IMR-90 (cell line): ENCODE measurements around the gene IL15RA. TPM values are rescaled to one million over a fixed set of nuclear protein-coding genes. Genes with fewer than 3 reads are reported as not detected.

Source experiments
- ATAC-seq: fragments of 200-7000 bp; cut with Tn5 transposase; 2 replicates; pipeline ENCODE4 v1.9.1; 2020; ENCODE audit warnings: low read depth, mild to moderate bottlenecking, moderate library complexity
- BruUV-seq: library from RNA; stranded (reverse); fragments of 400-500 nt; replicated peaks from 2 replicates; lab custom pipeline; 2021; lab: Mats Ljungman, UMichigan
- CTCF ChIA-PET: fragments of 300-600 bp; formaldehyde crosslinking; extraction: SDS; loops from one replicate; lab custom pipeline; 2021; ENCODE audit warnings: antibody characterized with exemption; lab: Yijun Ruan, JAX
- POLR2A ChIA-PET: fragments of 300-600 bp; sonication (Branson Sonifier 250); formaldehyde crosslinking; loops from one replicate; lab custom pipeline; 2022; ENCODE audit warnings: antibody characterized with exemption; ENCODE audit not compliant: unreplicated experiment; lab: Charles Lee
- DNase-seq: peaks from one replicate; pipeline ENCODE4 v3.0.0; 2013
- H2AFZ ChIP-seq: replicated peaks from 2 replicates; pipeline ENCODE3; 2013; ENCODE audit warnings: low read length, mild to moderate bottlenecking; ENCODE audit not compliant: poor library complexity
- H2AK5ac ChIP-seq: 2 replicates; pipeline ENCODE4 v1.6.1; 2013; ENCODE audit warnings: low read depth, low read length, inconsistent platforms
- H2AK9ac ChIP-seq: replicated peaks from 2 replicates; pipeline ENCODE3; 2013; ENCODE audit warnings: mild to moderate bottlenecking, low read depth, low read length, moderate library complexity; ENCODE audit not compliant: poor library complexity
- H2BK120ac ChIP-seq: 2 replicates; pipeline ENCODE4 v1.6.1; 2013; ENCODE audit warnings: low read depth, low read length, inconsistent platforms
- H2BK15ac ChIP-seq: 3 replicates; pipeline ENCODE4 v1.6.1; 2013; ENCODE audit warnings: low read depth, low read length, inconsistent platforms
- H2BK20ac ChIP-seq: 2 replicates; pipeline ENCODE4 v1.6.1; 2013; ENCODE audit warnings: low read depth, mild to moderate bottlenecking, inconsistent platforms, low read length, moderate library complexity
- H2BK5ac ChIP-seq: 2 replicates; pipeline ENCODE4 v1.6.1; 2013; ENCODE audit warnings: mild to moderate bottlenecking, low read depth, low read length, inconsistent platforms; ENCODE audit not compliant: poor library complexity, severe bottlenecking
- H3K14ac ChIP-seq: replicated peaks from 2 replicates; pipeline ENCODE4 v1.6.1; 2013; ENCODE audit warnings: low read depth, low read length, inconsistent platforms
- H3K18ac ChIP-seq: 2 replicates; pipeline ENCODE4 v1.6.1; 2013; ENCODE audit warnings: low read depth, low read length, control low read depth
- H3K23ac ChIP-seq: 2 replicates; pipeline ENCODE4 v1.6.1; 2013; ENCODE audit warnings: low read depth, low read length, inconsistent platforms
- H3K27ac ChIP-seq: 2 replicates; pipeline ENCODE4 v1.5.1; 2013; ENCODE audit warnings: mild to moderate bottlenecking, control low read depth, low read length; ENCODE audit not compliant: insufficient read depth
- H3K27me3 ChIP-seq: 2 replicates; pipeline ENCODE4 v1.6.1; 2013; ENCODE audit warnings: low read length; ENCODE audit not compliant: control insufficient read depth, insufficient read depth
- H3K36me3 ChIP-seq: 2 replicates; pipeline ENCODE4 v1.6.1; 2013; ENCODE audit warnings: low read length, mixed read lengths; ENCODE audit not compliant: control insufficient read depth, insufficient read depth
- H3K4ac ChIP-seq: 2 replicates; pipeline ENCODE4 v1.6.1; 2013; ENCODE audit warnings: low read depth, low read length, inconsistent platforms
- H3K4me1 ChIP-seq: 2 replicates; pipeline ENCODE4 v1.6.1; 2013; ENCODE audit warnings: low read length, mixed read lengths; ENCODE audit not compliant: control insufficient read depth, insufficient read depth
- H3K4me2 ChIP-seq: 2 replicates; pipeline ENCODE4 v1.6.1; 2013; ENCODE audit warnings: low read depth, mild to moderate bottlenecking, control low read depth, low read length, moderate library complexity
- H3K4me3 ChIP-seq: 2 replicates; pipeline ENCODE4 v1.5.1; 2013; ENCODE audit warnings: low read depth, mild to moderate bottlenecking, control low read depth, low read length, moderate library complexity; ENCODE audit not compliant: insufficient read depth
- H3K56ac ChIP-seq: 2 replicates; pipeline ENCODE4 v1.6.1; 2013; ENCODE audit warnings: low read length, inconsistent platforms; ENCODE audit not compliant: insufficient read depth; ENCODE audit errors: extremely low read depth
- H3K79me1 ChIP-seq, 2 experiments: 2 replicates each; pipeline ENCODE4 v1.6.1; 2013; ENCODE audit warnings: low read length in 2 of 2, inconsistent platforms in 1 of 2, low read depth in 1 of 2
- H3K9ac ChIP-seq: 2 replicates; pipeline ENCODE4 v1.6.1; 2013; ENCODE audit warnings: low read depth, low read length, control low read depth
- H3K9me1 ChIP-seq: 2 replicates; pipeline ENCODE4 v1.6.1; 2013; ENCODE audit warnings: low read length, inconsistent platforms; ENCODE audit not compliant: insufficient read depth
- H3K9me3 ChIP-seq: 2 replicates; pipeline ENCODE4 v1.6.1; 2013; ENCODE audit warnings: low read length; ENCODE audit not compliant: control insufficient read depth, insufficient read depth
- H4K20me1 ChIP-seq: 2 replicates; pipeline ENCODE4 v1.6.1; 2013; ENCODE audit warnings: low read length, inconsistent platforms; ENCODE audit not compliant: insufficient read depth
- H4K5ac ChIP-seq: 2 replicates; pipeline ENCODE4 v1.6.1; 2013; ENCODE audit warnings: mild to moderate bottlenecking, low read depth, low read length, control low read depth
- H4K8ac ChIP-seq, 2 experiments: 2 replicates each; pipeline ENCODE4 v1.6.1; 2013; ENCODE audit warnings: low read depth in 2 of 2, low read length in 2 of 2, control low read depth in 1 of 2, inconsistent platforms in 1 of 2
- H4K91ac ChIP-seq: 2 replicates; pipeline ENCODE4 v1.6.1; 2013; ENCODE audit warnings: low read depth, low read length, inconsistent platforms; ENCODE audit not compliant: insufficient read depth
- FOS ChIP-seq: fragments of 150-350 bp; IDR thresholded peaks from 2 replicates; pipeline ENCODE4 v1.6.1; 2016; ENCODE audit warnings: low read depth, low read length
- MAFK ChIP-seq: IDR thresholded peaks from 2 replicates; pipeline ENCODE4 v1.6.1; 2012; ENCODE audit warnings: low read depth, low read length, improper control_type of control experiment
- NFE2L2 ChIP-seq: fragments of 150-350 bp; IDR thresholded peaks from 2 replicates; pipeline ENCODE4 v1.6.1; 2016; ENCODE audit warnings: low read depth, mild to moderate bottlenecking, low read length
- RAD21 ChIP-seq: IDR thresholded peaks from 2 replicates; pipeline ENCODE4 v1.6.1; 2012; ENCODE audit warnings: low read length, improper control_type of control experiment
- WGBS, 2 experiments: methylation state at CpG; one replicate each; pipeline versions ENCODE4 v1.1.5 to v1.1.7; 2013; ENCODE audit warnings: missing lambda C conversion rate in 2 of 2; ENCODE audit not compliant: insufficient read length in 1 of 2; ENCODE audit errors: extremely low coverage in 2 of 2; 5-methylcytosine and 5-hydroxymethylcytosine counted together
- dilution Hi-C: fragments of 300-500 bp; cut with HindIII; formaldehyde crosslinking; loops from one replicate; pipeline ENCODE4 v1.14.3; 2018; ENCODE audit warnings: low sequenced_read_pairs; ENCODE audit not compliant: unreplicated experiment
- in situ Hi-C: fragments of 300-500 bp; cut with MboI; formaldehyde crosslinking; loops from 3 replicates; pipeline ENCODE4 v1.14.3; 2019; ENCODE audit warnings: low sequenced_read_pairs, inconsistent platforms, mixed read lengths
- intact Hi-C: fragments of 100-400 bp; cut with micrococcal nuclease; formaldehyde crosslinking; loops from 2 replicates; pipeline ENCODE4 v1.10.0; 2022
- polyA plus RNA-seq, 3 experiments: library from polyadenylated mRNA; depleted of rRNA; stranded (reverse); fragments of >200 nt; gene quantifications; 2 replicates each; pipeline ENCODE4 v1.2.3, GENCODE V29; 2012; ENCODE audit warnings: low replicate concordance in 1 of 3
- total RNA-seq: library from RNA; depleted of rRNA; stranded (reverse); fragments of >200 nt; gene quantifications from 2 replicates; pipeline ENCODE4 v1.2.3, GENCODE V29; 2012

IL15RA gene
- total and polyA plus RNA-seq, 2 of the 4 experiments (the other 2 are of a cell fraction): 2.0 to 7.6 TPM

- Histone ChIP-seq H3K4me1 (no peaks in the 10 kb centered on the region; the same call in 1 of the 2 replicates), H3K9me3 (peaks cover 4% of the 10 kb centered on the region), H3K18ac (no peak overlapping the region), H3K9me1 (no peaks in the 10 kb centered on the region), H3K4me2 (no peak overlapping the region), H3K14ac (no peak overlapping the region), H4K20me1 (no peaks in the 10 kb centered on the region), H3K27me3 (peaks cover 4% of the 10 kb centered on the region), H3K23ac (no peak overlapping the region), H3K4me3 (no peak overlapping the region), H2AFZ (no peak overlapping the region), H3K36me3 (no peaks in the 10 kb centered on the region), H3K9ac (no peak overlapping the region), H2BK20ac (no peak overlapping the region), H2BK5ac (no peak overlapping the region), H2AK5ac (no peak overlapping the region), H3K79me1 (no peaks in the 10 kb centered on the region), H4K8ac (no peak overlapping the region), H4K91ac (no peak overlapping the region), H4K5ac (no peak overlapping the region), H2BK120ac (no peak overlapping the region), H3K27ac (no peak overlapping the region), H2BK15ac (no peak overlapping the region), H3K56ac (no peak overlapping the region), H3K4ac (no peak overlapping the region), H2AK9ac (no peak overlapping the region)
- DNase-seq (no peak), ATAC-seq (no peak)
- dilution Hi-C loops (no loop called here), intact Hi-C loops (no loop called here), in situ Hi-C loops (no loop called here)
- no CpG with 5 or more reads among the region's 2 CpGs for WGBS, 2 experiments
- BruUV-seq: no TSS peak
- no peak for TF ChIP-seq FOS
- TF ChIP-seq MAFK: no peak
- no peak for TF ChIP-seq RAD21
- TF ChIP-seq NFE2L2: no peak
- POLR2A ChIA-PET: no interaction called here
- CTCF ChIA-PET: no interaction called here
Observed at GRCh38 chr10:5989756-5990155, 12.4 kb upstream of the IL15RA start.
